K562 (cell line): Measurements from ENCODE around the gene HNRNPF. TPM values are rescaled to one million over a fixed set of nuclear protein-coding genes. Genes with fewer than 3 reads are reported as not detected.

Experiments used
- ATF3 ChIP-seq, 2 experiments: fragments of 450-650 bp in 1 of 2; sonication (generic) in 1 of 2; formaldehyde crosslinking in 1 of 2; IDR thresholded peaks in 1 of 2; conservative IDR thresholded peaks in 1 of 2; 2 replicates each; pipeline versions ENCODE4 v1.6.1 to v1.8.1; 2016 to 2023; ENCODE audit warnings: mild to moderate bottlenecking in 2 of 2, moderate library complexity in 2 of 2, inconsistent platforms in 1 of 2, missing genetic modification reagents in 1 of 2
- BHLHE40 ChIP-seq: IDR thresholded peaks from 2 replicates; pipeline ENCODE4 v1.6.1; 2011; ENCODE audit warnings: low read length, improper control_type of control experiment
- BRCA1 ChIP-seq, 2 experiments: fragments of 450-650 bp in 1 of 2; sonication (generic) in 1 of 2; formaldehyde crosslinking in 1 of 2; IDR thresholded peaks; 2 replicates each; pipeline versions ENCODE4 v1.5.0 to v1.6.1; 2017 to 2020; ENCODE audit warnings: mild to moderate bottlenecking in 1 of 2, missing genetic modification reagents in 1 of 2
- CREBBP ChIP-seq: IDR thresholded peaks from one replicate; pipeline ENCODE4 v1.6.1; 2012; ENCODE audit warnings: low read depth, mild to moderate bottlenecking, control low read depth, inconsistent platforms, low read length
- DMBX1 ChIP-seq: fragments of 250-450 bp; sonication (Bioruptor Pico); IDR thresholded peaks from 2 replicates; pipeline ENCODE4 v1.8.0; 2022; ENCODE audit warnings: inconsistent platforms, mild to moderate bottlenecking, moderate library complexity, borderline replicate concordance
- KLF10 ChIP-seq: fragments of 250-450 bp; sonication (Bioruptor Pico); IDR thresholded peaks from 2 replicates; pipeline ENCODE4 v1.6.1; 2021; ENCODE audit warnings: matching md5 sums
- MLLT1 ChIP-seq, 2 experiments: fragments of 450-650 bp; IDR thresholded peaks; 2 replicates each; pipeline ENCODE4 v1.6.1; 2016
- SNIP1 ChIP-seq: fragments of 450-650 bp; IDR thresholded peaks from 2 replicates; pipeline ENCODE4 v1.7.1; 2017; ENCODE audit warnings: low read depth, mild to moderate bottlenecking
- TBP ChIP-seq: optimal IDR thresholded peaks from 2 replicates; pipeline ENCODE3; 2011; ENCODE audit warnings: low read depth, low read length, improper control_type of control experiment
- TRIM28 ChIP-seq: fragments of 450-650 bp; IDR thresholded peaks from 2 replicates; pipeline ENCODE4 v1.6.1; 2017
- USF1 ChIP-seq: sonication (generic); formaldehyde crosslinking; IDR thresholded peaks from 2 replicates; pipeline ENCODE4 v1.9.0; 2022; ENCODE audit warnings: mild to moderate bottlenecking, missing genetic modification reagents
- YY1 ChIP-seq, 3 experiments: IDR thresholded peaks; 2 replicates each; pipeline ENCODE4 v1.6.1; 2011; ENCODE audit warnings: low read length in 2 of 3, mild to moderate bottlenecking in 2 of 3, moderate library complexity in 2 of 3, borderline replicate concordance in 1 of 3, control low read depth in 1 of 3, low read depth in 1 of 3; ENCODE audit not compliant: insufficient read depth in 3 of 3, insufficient replicate concordance in 2 of 3, control insufficient read depth in 1 of 3, insufficient read length in 1 of 3; ENCODE audit errors: extremely low read depth in 1 of 3
- ZNF57 ChIP-seq: fragments of 450-650 bp; formaldehyde crosslinking; IDR thresholded peaks from 2 replicates; pipeline ENCODE4 v1.4.0; 2020; ENCODE audit warnings: mild to moderate bottlenecking, moderate library complexity
- polyA plus RNA-seq, 8 experiments: library from polyadenylated mRNA; depleted of rRNA in 4 of 8; stranded (reverse) in 5 of 8; unstranded in 3 of 8; fragments of >200 nt; fragmentation: Nextera tagmentation in 2 of 8; fragmentation: Illumina TruSeq in 1 of 8; extraction: Ambion mirVana in 2 of 8; extraction: Trizol in 1 of 8; gene quantifications; 2 replicates each; pipeline versions ENCODE4 v1.2.1 to v1.2.3, GENCODE V29; 2011 to 2014; ENCODE audit warnings: inconsistent platforms in 1 of 8, missing spikeins in 1 of 8
- total RNA-seq, 7 experiments: library from RNA; depleted of rRNA in 6 of 7; stranded (reverse); fragments of >200 nt in 6 of 7; fragmentation: Illumina TruSeq in 2 of 7; extraction: Trizol in 2 of 7; gene quantifications; 2 replicates each; pipeline versions ENCODE4 v1.2.1 to v1.2.3, GENCODE V29; 2011 to 2021; ENCODE audit warnings: low replicate concordance in 1 of 7

The HNRNPF gene
- total and polyA plus RNA-seq, 9 of the 15 experiments (the other 6 are each of a cell fraction or from before 2014, with no cell fraction given), result 192 to 489 (median 416) TPM

GRCh38 chr10:43427166-43427825 lies 18.3 kb upstream of the HNRNPF start (continued):
- TF ChIP-seq TRIM28, result no peak
- no peak for TF ChIP-seq ZNF57 (CRISPR knock-in tag)
- no peak for TF ChIP-seq KLF10
- TF ChIP-seq CREBBP, result no peak
- TF ChIP-seq TBP, result no peak
- TF ChIP-seq SNIP1, result no peak
- TF ChIP-seq MLLT1 (IDR thresholded peaks at IDR 0.05), result no peak
- TF ChIP-seq USF1 (CRISPR knock-in tag), result 0 out of 2 replicates have a peak, but pooled peaks have one; percentile 36
- peak; percentile 32; the same call in 1 of the 2 replicates for TF ChIP-seq ATF3 (IDR thresholded peaks at IDR 0.05)
- no peak for TF ChIP-seq ATF3 (CRISPR knock-in tag; conservative IDR thresholded peaks at IDR 0.05)
- no peak for TF ChIP-seq YY1 (IDR thresholded peaks at IDR 0.05; ENCODE audit: borderline replicate concordance in 1 of 3, control insufficient read depth in 1 of 3, extremely low read depth in 1 of 3, insufficient read depth in 3 of 3, insufficient read length in 1 of 3, insufficient replicate concordance in 2 of 3, low read depth in 1 of 3, low read length in 2 of 3)
- peak; percentile 43; the same call in 1 of the 2 replicates for TF ChIP-seq BHLHE40
- TF ChIP-seq DMBX1 (CRISPR knock-in tag), result no peak
- no peak for TF ChIP-seq BRCA1 (IDR thresholded peaks at IDR 0.05)
- no peak for TF ChIP-seq BRCA1 (CRISPR knock-in tag; IDR thresholded peaks at IDR 0.05)
- TF ChIP-seq, all 486 proteins: peak for 12
